Measurements from ENCODE around the gene C1QTNF5. TPM values are rescaled to one million over a fixed set of nuclear protein-coding genes. Genes with fewer than 3 reads are reported as not detected.

The C1QTNF5 gene
- polyA plus RNA-seq, 4 donors: 20.5 to 34.3 (median 25.3) TPM

GRCh38 chr11:119297938-119298337, 42.7 kb downstream of the C1QTNF5 start:
- no peak for DNase-seq (ENCODE audit: low read depth in 4 of 4, low spot score in 3 of 4)

- no peak for DNase-seq (ENCODE audit: low read depth in 4 of 4, low spot score in 3 of 4)
Observed at GRCh38 chr11:119295178-119295577, 45.5 kb downstream of the C1QTNF5 start.

- DNase-seq (ENCODE audit: low read depth in 4 of 4, low spot score in 3 of 4): no peak
Observed at GRCh38 chr11:119293461-119293860, 47.2 kb downstream of the C1QTNF5 start.

GRCh38 chr11:119290894-119291497, 49.7 kb downstream of the C1QTNF5 start:
- no peak for DNase-seq (ENCODE audit: low read depth in 4 of 4, low spot score in 3 of 4)

Other genes with a start within 250 kb of the C1QTNF5 start
- gene DPAGT1, start 239.0 kb downstream of the C1QTNF5 start, polyA plus RNA-seq (ENCODE audit: insufficient read length in 4 of 4): 10 to 100 TPM; 46.0 to 68.5 (median 62.1) TPM
- 10 to 100 TPM; 10.3 to 15.6 (median 11.3) TPM for gene C2CD2L, start 233.5 kb downstream of the C1QTNF5 start, polyA plus RNA-seq (ENCODE audit: insufficient read length in 4 of 4)
- gene HINFP, start 219.3 kb downstream of the C1QTNF5 start, polyA plus RNA-seq (ENCODE audit: insufficient read length in 4 of 4): 10 to 100 TPM; 21.3 to 44.1 (median 26.5) TPM
- 1 to 10 TPM in 2 of 4 donors, under 1 TPM in 2; 0.63 to 1.2 (median 0.88) TPM for gene ABCG4, start 191.8 kb downstream of the C1QTNF5 start, polyA plus RNA-seq (ENCODE audit: insufficient read length in 4 of 4)
- gene NLRX1, start 172.2 kb downstream of the C1QTNF5 start, polyA plus RNA-seq (ENCODE audit: insufficient read length in 4 of 4): 10 to 100 TPM in 3 of 4 donors, 1 to 10 TPM in 1; 7.8 to 12.6 (median 10.2) TPM
- 10 to 100 TPM in 3 of 4 donors, under 1 TPM in 1; 0.35 to 18.2 (median 12.8) TPM for gene NHERF4, start 155.4 kb downstream of the C1QTNF5 start, polyA plus RNA-seq (ENCODE audit: insufficient read length in 4 of 4)
- gene CBL, start 134.5 kb downstream of the C1QTNF5 start, polyA plus RNA-seq (ENCODE audit: insufficient read length in 4 of 4): 10 to 100 TPM; 15.5 to 22.3 (median 20.4) TPM
- 10 to 100 TPM; 48.9 to 77.2 (median 53.0) TPM for gene MCAM, start 23.8 kb downstream of the C1QTNF5 start, polyA plus RNA-seq (ENCODE audit: insufficient read length in 4 of 4)
- gene RNF26, start 6.4 kb downstream of the C1QTNF5 start, polyA plus RNA-seq (ENCODE audit: insufficient read length in 4 of 4): 10 to 100 TPM; 28.4 to 34.5 (median 30.9) TPM
- not detected for gene MFRP, start 5.8 kb upstream of the C1QTNF5 start, polyA plus RNA-seq (ENCODE audit: insufficient read length in 4 of 4)
- gene USP2, start 40.8 kb upstream of the C1QTNF5 start, polyA plus RNA-seq (ENCODE audit: insufficient read length in 4 of 4): 10 to 100 TPM in 2 of 4 donors, 1 to 10 TPM in 2; 1.7 to 15.9 (median 9.5) TPM
- gene THY1, start 82.3 kb upstream of the C1QTNF5 start, polyA plus RNA-seq (ENCODE audit: insufficient read length in 4 of 4): 100 to 1,000 TPM in 1 of 4 donors, 10 to 100 TPM in 3; 79.8 to 137 (median 91.0) TPM